DND-41 (cell line): ENCODE results near the gene PRKAG2.

Experiments used
- ATAC-seq: fragments of 200-7000 bp; cut with Tn5 transposase; 3 replicates; pipeline ENCODE4 v1.9.1; 2021; ENCODE audit warnings: low read depth; ENCODE audit not compliant: insufficient read depth
- DNase-seq: peaks from one replicate; pipeline ENCODE4 v3.0.0-alpha.2; 2020
- H2AFZ ChIP-seq: 2 replicates; pipeline ENCODE4 v1.6.0; 2012; ENCODE audit warnings: low read depth, low read length
- H3K27ac ChIP-seq: 2 replicates; pipeline ENCODE4 v1.5.1; 2012; ENCODE audit warnings: low read length, inconsistent platforms
- H3K27me3 ChIP-seq: fragments of 200-600 bp; sonication (generic); 2 replicates; pipeline ENCODE4 v1.6.0; 2012; ENCODE audit warnings: low read length, mild to moderate bottlenecking, inconsistent platforms; ENCODE audit not compliant: insufficient read depth, poor library complexity
- H3K36me3 ChIP-seq: 2 replicates; pipeline ENCODE4 v1.5.1; 2012; ENCODE audit warnings: low read length, inconsistent platforms; ENCODE audit not compliant: insufficient read depth
- H3K4me1 ChIP-seq: 2 replicates; pipeline ENCODE4 v1.5.1; 2012; ENCODE audit warnings: mild to moderate bottlenecking, low read length; ENCODE audit not compliant: insufficient read depth
- H3K4me2 ChIP-seq: 2 replicates; pipeline ENCODE4 v1.6.0; 2012; ENCODE audit warnings: mild to moderate bottlenecking, moderate library complexity, low read length, inconsistent platforms; ENCODE audit not compliant: insufficient read depth
- H3K4me3 ChIP-seq, 2 experiments: fragments of 200-600 bp in 1 of 2; shearing (Covaris generic) in 1 of 2; 2 replicates each; pipeline ENCODE4 v1.5.1; 2012 to 2016; ENCODE audit warnings: inconsistent platforms in 2 of 2, low read length in 2 of 2, mild to moderate bottlenecking in 2 of 2, low read depth in 1 of 2, moderate library complexity in 1 of 2
- H3K79me2 ChIP-seq: 2 replicates; pipeline ENCODE4 v1.6.0; 2012; ENCODE audit warnings: low read length, inconsistent platforms; ENCODE audit not compliant: insufficient read depth
- H3K9ac ChIP-seq: 2 replicates; pipeline ENCODE4 v1.6.0; 2012; ENCODE audit warnings: low read depth, mild to moderate bottlenecking, inconsistent platforms, low read length, moderate library complexity
- H3K9me3 ChIP-seq: 2 replicates; pipeline ENCODE4 v1.5.1; 2012; ENCODE audit warnings: low read length, moderate library complexity, mild to moderate bottlenecking, inconsistent platforms; ENCODE audit not compliant: insufficient read depth, severe bottlenecking
- H4K20me1 ChIP-seq: 2 replicates; pipeline ENCODE4 v1.6.0; 2012; ENCODE audit warnings: low read length; ENCODE audit not compliant: insufficient read depth
- EZH2 ChIP-seq: IDR thresholded peaks from 3 replicates; pipeline ENCODE4 v1.6.1; 2012; ENCODE audit warnings: borderline replicate concordance, low read depth, mild to moderate bottlenecking, moderate library complexity, low read length, inconsistent platforms; ENCODE audit not compliant: severe bottlenecking
- TF ChIP-seq, protein P1 (sequence below): IDR thresholded peaks from 2 replicates; pipeline ENCODE4 v1.5.1; 2012; ENCODE audit warnings: borderline replicate concordance, low read length, moderate library complexity, mild to moderate bottlenecking; ENCODE audit not compliant: poor library complexity, severe bottlenecking; ENCODE audit errors: extremely low read depth

Gene PRKAG2

GRCh38 chr7:151853896-151854719 is 22.8 kb downstream of the PRKAG2 start:
- H3K4me1 ChIP-seq = no peaks in the 10 kb centered on the region
- no peak for TF ChIP-seq EZH2
- TF ChIP-seq, protein P1, sequence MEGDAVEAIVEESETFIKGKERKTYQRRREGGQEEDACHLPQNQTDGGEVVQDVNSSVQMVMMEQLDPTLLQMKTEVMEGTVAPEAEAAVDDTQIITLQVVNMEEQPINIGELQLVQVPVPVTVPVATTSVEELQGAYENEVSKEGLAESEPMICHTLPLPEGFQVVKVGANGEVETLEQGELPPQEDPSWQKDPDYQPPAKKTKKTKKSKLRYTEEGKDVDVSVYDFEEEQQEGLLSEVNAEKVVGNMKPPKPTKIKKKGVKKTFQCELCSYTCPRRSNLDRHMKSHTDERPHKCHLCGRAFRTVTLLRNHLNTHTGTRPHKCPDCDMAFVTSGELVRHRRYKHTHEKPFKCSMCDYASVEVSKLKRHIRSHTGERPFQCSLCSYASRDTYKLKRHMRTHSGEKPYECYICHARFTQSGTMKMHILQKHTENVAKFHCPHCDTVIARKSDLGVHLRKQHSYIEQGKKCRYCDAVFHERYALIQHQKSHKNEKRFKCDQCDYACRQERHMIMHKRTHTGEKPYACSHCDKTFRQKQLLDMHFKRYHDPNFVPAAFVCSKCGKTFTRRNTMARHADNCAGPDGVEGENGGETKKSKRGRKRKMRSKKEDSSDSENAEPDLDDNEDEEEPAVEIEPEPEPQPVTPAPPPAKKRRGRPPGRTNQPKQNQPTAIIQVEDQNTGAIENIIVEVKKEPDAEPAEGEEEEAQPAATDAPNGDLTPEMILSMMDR = no peak
- H3K27ac ChIP-seq = no peak overlapping the region
- ATAC-seq = no peak
- no peaks in the 10 kb centered on the region for H3K9me3 ChIP-seq
- no peaks in the 10 kb centered on the region for H3K79me2 ChIP-seq
- H3K27me3 ChIP-seq = peaks cover 12% of the 10 kb centered on the region
- no peak overlapping the region for H3K9ac ChIP-seq
- H2AFZ ChIP-seq = no peak overlapping the region
- H3K4me3 ChIP-seq = no peak overlapping the region
- H3K36me3 ChIP-seq = no peaks in the 10 kb centered on the region
- H3K4me2 ChIP-seq = no peak overlapping the region
- no peak for DNase-seq
- H4K20me1 ChIP-seq = no peaks in the 10 kb centered on the region

- peaks cover 12% of the 10 kb centered on the region for H3K27me3 ChIP-seq
- no peaks in the 10 kb centered on the region for H3K79me2 ChIP-seq
- no peak overlapping the region for H2AFZ ChIP-seq
- no peaks in the 10 kb centered on the region for H3K36me3 ChIP-seq
- ATAC-seq (no peak), DNase-seq (no peak)
- no peak overlapping the region for H3K27ac ChIP-seq
- H3K4me1 ChIP-seq = no peaks in the 10 kb centered on the region
- no peaks in the 10 kb centered on the region for H4K20me1 ChIP-seq
- H3K9ac ChIP-seq = no peak overlapping the region
- no peaks in the 10 kb centered on the region for H3K9me3 ChIP-seq
- H3K4me2 ChIP-seq = no peak overlapping the region
- TF ChIP-seq, protein P1 = no peak
- no peak for TF ChIP-seq EZH2
- no peak overlapping the region for H3K4me3 ChIP-seq
Measured at GRCh38 chr7:151852486-151853396, 24.2 kb downstream of the PRKAG2 start.

DNA sequence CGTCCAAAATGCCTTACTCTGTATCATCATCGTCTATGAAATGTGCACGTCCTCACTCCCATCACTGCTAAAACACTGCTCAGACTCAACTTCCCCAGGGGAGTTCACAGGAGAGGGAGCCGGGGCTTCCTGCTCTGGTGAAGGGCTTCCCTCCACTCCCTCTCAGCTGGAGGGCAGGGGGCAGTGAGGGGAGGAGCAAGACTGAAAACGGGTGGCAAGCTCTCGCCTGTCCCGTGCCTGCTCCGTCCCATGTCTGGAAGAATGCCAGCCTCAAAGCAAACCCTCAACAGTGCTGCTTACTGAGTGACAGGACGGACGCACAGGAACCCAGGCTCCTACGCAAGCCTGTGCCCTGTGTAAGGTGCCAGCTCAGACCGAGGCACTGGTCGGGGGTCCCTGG is 25.1 kb downstream of the PRKAG2 start:
- Histone ChIP-seq H4K20me1 (no peaks in the 10 kb centered on the region), H3K27me3 (peaks cover 10% of the 10 kb centered on the region), H3K9ac (no peak overlapping the region), H2AFZ (no peak overlapping the region), H3K36me3 (no peaks in the 10 kb centered on the region), H3K27ac (no peak overlapping the region), H3K9me3 (no peaks in the 10 kb centered on the region), H3K4me3 (no peak overlapping the region), H3K4me1 (no peaks in the 10 kb centered on the region), H3K4me2 (no peak overlapping the region), H3K79me2 (no peaks in the 10 kb centered on the region)
- TF ChIP-seq, protein P1 = no peak
- TF ChIP-seq EZH2 = no peak
- ATAC-seq (no peak), DNase-seq (no peak)
